Right lung (tissue), 5 donors: ENCODE data around the gene CD83. TPM values are rescaled to one million over a fixed set of nuclear protein-coding genes. Genes with fewer than 3 reads are reported as not detected.

Experiments
- DNase-seq, 2 donors: peaks; one replicate each; pipeline ENCODE4 v3.0.0-alpha.2; 2013
- polyA plus RNA-seq, 5 donors: library from polyadenylated mRNA; unstranded; fragments of 120-200 nt; gene quantifications; one replicate each; pipeline versions ENCODE4 v1.2.1 to v1.2.3, GENCODE V29; 2013; ENCODE audit warnings: inconsistent platforms in 1 of 5, low replicate concordance in 1 of 5; ENCODE audit not compliant: insufficient read length in 5 of 5, insufficient read depth in 1 of 5

Gene CD83
- polyA plus RNA-seq, 5 donors, result 14.1 to 21.4 (median 19.0) TPM

DNA sequence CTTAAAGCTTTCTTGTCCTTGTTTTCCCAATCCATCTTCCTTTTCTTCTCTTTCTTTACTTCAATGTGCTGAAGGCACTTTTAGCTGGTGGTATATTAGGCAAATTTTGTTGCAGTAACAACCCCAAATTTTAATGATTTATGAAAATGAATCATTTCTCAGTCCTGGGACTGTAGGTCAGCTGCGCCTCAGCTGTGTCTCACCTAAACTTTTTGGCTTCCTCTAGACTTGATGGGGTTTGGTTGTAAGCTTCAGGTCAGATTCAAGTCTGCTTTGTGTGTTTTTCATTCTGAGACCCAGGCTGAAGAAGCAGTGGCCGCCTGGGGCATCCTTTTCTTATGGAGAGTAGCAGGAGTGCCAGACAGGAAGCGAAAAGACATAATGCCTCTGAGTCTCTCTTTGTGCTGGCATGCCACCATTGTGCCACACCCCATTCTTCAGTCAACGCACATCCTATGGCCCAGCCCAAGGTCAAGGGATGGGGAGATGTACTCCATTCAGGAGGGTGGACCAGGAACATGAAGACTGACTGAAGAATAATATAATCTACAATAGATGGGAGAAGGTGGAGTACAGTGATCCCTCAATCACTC lies 28.9 kb upstream of the CD83 start:
- DNase-seq, result no peak

DNA sequence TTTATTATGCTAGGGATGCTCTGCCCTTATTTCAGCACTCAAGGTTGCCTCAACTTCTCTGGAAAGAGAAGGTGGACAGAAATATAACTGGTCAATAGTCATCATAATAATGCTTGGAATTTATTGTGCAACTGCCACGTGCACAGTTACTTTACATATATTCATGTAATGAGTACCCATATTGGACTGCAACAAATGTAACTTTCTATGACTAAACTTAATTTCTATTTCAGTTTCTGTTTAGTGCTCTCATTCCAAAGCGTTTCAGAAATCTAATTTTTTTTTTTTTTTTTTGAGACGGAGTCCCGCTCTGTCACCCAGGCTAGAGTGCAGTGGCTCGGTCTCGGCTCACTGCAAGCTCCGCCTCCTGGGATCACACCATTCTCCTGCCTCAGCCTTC lies 28.3 kb upstream of the CD83 start:
- DNase-seq, result no peak

DNA sequence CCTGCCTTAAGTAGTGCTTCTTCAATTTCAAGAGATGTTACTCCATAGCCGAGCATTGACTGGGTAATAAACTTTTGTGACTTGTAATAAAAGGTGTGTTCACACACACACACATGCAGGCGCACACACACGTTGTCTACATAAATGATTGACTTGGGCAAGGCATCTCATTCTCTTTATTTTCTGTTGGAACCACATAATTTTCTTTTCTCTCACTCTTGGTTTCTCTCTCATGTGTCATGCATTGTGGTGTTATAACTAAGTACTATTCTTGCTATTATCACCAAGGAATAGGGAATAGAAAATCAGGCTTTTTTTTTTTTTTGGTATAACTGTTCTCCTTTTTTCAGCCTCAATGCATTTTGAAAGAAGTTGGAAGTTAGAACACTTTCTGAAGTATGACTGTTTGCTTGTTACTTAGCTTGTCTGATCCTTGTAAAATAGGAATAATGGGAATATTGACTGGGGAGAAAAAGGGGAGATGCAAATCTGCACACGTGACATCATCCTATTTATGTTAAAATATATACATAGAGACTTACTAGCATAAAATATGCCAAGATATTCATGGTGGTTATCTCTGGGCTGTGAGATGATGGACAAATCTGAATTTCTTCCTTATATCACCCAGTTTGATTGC lies 26.1 kb upstream of the CD83 start:
- no peak for DNase-seq

DNA sequence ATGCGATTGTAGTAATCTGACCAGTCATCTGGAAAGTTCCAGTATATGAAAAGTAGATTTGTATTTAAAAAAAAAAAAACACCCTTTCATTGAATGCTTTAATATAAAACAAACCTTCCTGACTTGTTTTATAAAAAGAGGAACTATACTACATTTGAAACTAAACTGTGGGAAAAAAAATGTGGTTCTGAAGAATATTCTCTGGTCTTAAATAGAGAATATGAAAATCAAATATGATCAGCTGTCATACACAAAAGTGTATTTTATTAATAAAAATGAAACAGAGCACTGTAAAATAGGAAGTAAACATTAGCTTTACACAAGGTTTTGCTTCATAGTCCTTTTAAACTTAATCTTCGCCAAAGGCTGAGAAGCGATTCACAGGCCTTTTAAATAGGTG lies 25.3 kb upstream of the CD83 start:
- DNase-seq, result no peak

DNA sequence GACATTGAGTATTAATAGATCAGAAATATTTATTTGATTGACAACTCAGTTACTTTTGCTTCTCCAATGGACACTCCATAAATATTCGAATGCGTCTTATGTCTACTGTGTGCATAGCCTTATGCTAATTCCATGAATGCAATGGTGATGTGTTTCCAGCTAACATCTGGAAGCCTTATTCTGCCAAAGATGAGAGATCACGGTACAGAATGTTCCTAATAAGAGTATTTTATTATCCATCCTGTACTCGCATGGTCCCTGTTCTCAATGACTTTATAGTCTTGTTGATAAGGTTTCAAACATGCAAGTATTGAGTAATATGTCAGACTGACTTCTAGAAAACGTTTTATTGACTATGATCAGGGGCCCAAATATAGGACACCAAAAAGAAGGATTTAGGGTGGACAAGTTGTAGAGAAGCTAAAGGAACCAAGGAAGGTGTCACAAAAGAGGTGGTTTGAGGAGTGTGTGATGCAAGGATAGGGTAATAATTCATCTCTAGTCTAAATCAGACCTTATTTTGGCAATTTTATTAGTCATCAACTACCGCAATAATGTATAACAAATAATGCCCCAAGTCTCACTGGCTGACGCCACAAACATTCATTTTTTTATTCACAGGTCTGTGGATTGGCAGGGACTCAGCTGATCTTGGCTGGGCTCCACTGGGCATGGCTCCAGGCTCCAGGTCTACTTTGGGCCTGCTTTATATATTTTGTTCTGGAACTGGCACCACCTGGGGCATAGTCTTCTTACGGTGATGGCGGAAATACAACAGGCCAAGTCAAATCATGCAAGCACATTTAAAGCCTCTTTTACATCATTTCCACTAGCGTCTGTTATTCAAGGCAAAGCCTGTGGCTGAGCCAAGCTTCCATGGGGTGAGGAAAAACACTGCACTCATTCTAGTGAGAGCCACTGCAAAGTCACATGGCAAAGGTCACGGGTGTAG lies 24.5 kb upstream of the CD83 start:
- no peak for DNase-seq

DNA sequence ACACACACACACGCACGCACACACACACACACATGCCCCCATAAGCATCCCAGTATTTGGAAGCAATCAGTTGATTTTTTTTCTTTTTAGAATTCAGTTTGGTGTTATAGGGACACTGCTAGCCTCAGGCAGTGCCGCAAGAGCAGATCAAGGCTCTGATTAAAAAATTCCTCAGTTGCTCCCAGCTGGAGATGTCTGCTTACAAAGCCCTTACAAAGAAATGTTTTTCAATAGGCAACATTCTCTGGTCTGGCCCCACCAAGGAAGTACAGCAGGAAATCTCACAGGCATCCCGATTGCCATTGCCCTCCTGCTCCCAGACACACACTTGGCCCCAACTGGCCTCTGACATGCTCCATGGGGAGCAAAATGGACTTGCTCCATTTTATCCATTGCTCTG lies 22.9 kb upstream of the CD83 start:
- DNase-seq, result no peak

DNA sequence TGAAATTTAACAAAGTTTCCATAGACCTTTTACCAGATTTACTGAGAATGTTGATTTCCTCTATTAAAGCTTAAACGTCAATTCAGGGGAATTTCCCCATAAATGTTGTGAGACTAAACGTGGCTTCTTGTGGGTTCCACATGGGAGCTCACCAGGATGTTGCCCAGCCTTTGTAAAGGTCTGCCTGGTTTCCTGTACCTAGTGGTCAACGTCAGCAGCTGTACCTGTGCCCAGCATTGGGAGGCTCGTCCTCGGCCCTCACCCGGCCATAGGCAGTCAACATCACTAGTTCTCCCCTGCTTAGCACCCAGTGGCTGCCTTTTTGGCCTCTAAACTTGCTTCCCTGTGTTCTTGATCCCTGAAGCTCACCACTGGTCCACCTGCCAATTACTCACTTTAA lies 22.1 kb upstream of the CD83 start:
- DNase-seq, result no peak

DNA sequence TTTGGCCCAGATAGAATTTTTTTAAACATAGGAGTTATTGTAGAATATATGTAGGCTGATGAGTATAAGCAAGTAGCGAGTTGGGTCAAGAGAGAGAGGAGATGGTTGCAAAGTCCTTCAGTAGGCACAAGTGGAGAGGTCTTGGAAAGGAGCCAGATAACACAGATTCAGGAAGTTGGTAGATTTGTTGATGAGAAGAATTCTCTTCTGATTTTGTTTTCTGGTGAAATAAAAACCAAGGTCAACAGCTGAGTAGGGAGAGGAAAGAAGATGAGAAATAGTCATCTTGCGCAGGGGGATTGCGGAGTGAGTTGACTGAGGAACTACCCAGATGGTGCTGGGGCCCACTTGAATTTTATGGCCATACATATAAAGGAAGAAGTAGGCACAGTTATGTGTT lies 17.4 kb upstream of the CD83 start:
- no peak for DNase-seq

DNA sequence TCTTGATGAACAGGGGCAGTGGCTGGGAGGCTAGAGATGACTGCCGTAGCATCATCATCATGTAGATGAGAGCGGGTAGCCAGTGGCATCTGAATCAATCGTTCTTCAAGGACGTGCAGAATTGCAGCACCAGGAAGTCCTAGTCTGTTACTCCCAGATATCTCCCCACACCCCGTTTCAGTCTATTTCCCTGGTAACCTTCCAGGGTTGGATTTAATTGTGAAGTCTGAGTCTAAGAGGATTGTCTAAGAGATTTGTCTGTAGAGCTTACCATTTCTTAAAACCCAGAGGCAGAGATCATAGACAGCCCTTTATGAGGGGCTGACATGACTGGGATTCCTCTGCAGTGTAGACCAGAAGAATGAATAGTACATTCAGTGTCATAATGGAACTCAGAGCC lies 16.6 kb upstream of the CD83 start:
- no peak for DNase-seq

DNA sequence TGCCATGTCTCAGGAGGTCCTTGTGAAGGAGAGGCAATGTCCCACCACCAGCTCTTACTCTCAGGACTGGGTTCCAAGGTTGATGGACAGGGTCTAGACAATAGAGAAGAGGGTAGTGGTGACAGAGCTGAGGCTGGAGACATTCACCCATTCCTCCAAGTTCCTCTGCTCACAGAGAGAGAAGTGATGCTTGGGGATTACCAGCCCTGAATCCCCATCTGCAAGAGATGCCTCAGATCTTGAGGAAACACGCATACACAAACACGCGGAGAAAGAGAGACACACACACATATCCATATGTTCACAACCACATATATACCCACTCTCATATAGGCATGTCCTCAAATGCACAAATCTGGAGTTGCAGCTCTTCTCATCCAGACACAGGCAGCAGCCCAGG lies 15.2 kb upstream of the CD83 start:
- DNase-seq, result no peak

DNA sequence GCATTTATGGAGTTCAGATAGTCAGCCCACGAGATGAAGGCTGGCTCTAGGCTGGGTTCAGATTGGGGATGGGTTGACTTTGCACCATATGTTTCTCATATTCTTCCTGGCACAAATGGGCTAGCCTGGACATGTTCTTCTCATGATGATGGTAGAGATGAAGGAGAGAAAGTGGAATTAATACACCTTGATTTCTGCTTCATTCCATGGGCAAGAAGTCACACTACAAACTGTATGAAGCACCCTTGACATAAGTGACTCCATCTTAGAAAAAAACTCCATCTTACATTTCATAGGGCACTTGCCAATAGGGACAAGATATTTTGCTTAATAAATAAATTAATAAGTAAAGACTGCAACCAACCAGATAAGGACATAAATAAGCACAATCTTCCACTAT lies 12.0 kb upstream of the CD83 start:
- no peak for DNase-seq

DNA sequence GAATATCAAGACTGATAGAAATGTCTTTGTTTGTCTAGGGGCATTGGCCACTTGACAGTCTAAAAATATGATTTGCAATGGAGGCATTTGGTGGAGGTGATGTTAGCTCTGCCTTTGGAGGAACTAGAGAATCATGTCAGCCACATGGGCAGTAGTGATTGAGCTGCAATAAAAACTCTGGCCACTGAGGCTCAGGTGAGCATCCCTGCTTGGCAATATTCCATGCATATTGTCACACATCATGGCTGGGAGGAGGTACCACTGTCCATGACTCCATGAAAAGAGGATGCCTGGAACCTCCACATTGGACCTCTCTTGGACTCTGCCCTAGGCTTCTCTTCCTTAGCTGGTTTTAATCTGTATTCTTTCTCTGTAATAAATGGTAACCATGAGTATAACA lies 10.6 kb upstream of the CD83 start:
- no peak for DNase-seq

DNA sequence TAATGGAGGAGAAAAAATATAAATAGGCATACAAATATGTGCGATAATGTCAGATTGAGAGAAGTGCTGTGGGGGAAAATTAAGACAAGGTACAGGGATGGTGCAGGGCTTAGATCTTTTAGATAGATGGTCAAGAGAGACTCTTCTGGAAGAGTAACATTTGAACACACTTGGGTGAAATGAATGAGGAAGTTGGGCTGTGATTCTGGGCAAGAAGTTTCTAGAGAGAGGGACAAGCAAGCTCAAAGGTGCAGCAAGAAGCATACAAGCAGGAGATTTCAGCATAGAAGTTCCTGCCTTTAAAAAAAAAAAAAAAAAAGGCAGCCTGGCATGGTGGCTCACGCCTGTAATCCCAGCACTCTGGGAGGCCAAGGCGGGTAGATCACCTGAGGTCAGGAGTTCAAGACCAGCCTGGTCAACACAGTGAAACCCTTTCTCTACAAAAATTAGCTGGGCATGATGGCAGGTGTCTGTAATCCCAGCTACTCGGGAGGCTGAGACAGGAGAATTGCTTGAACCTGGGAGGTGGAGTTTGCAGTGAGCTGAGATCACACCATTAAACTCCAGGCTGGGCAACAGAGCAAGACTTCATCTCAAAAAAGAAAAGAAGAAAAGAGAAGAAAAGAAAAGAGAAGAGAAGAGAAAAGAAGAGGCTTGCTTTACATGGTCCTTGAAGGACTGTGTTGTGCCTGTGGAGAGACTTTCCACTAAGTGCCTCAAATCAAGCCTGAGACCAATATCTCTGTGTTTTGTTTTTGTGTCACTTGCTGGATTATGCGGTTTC lies 9.7 kb upstream of the CD83 start:
- DNase-seq, result no peak

DNA sequence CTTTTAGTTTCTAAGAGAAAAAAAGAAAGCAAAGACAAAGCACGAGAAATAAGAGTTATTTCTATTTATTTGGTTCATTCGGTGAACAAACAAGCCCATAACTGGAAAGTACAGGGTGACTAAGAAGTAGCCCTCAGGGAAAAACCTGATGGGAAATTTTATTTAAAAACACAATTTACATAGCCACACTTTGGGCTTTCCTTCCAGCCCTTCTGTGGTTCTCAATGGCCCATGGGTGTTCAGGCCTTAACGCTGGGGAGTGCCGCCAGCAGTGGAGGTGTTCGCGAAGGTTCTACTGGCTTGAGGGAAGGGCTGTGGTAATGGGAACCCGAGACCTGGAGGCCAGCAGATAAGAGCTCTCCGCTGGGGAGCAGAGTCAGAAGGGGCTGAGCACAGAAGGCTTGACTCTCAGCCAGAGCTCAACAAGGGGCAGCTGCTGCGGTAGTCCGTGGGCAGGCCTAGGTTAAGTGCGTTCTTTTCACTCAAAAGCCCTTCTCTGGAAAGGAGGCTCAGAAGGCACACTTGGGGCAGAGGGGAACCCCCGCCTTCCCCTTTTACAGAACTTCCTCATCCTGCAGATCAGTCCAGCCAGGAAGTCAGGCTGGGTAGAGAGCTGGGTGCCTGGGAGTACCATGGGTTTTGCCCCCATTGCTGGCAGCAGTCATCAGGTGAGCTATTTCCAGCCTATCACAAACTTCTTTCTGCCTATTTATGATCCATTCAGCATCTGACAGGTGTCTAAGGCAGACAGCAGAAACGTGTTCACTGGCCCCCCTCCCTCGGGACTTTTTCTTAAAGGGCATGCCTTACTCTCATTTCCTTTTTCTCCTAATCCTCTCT lies 8.8 kb upstream of the CD83 start:
- DNase-seq, result no peak

DNA sequence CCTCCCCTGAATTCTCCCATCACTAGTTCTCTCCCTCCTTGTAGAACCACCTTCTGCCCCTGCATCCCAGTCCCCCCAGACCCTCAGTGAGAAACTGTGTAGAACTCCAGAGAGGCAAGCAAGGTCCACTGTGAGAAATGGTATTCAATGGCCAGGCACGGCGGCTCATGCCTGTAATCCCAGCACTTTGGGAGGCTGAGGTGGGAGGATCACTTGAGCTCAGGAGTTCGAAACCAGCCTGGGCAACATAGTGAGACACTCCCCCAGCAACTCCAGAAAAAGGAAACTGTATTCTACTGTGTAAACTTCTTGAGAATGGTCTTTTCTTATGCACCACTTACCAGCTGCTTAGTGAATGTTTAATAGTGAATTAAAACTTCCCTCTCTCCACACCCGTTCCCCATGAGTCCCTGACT lies 8.2 kb upstream of the CD83 start:
- DNase-seq, result no peak

DNA sequence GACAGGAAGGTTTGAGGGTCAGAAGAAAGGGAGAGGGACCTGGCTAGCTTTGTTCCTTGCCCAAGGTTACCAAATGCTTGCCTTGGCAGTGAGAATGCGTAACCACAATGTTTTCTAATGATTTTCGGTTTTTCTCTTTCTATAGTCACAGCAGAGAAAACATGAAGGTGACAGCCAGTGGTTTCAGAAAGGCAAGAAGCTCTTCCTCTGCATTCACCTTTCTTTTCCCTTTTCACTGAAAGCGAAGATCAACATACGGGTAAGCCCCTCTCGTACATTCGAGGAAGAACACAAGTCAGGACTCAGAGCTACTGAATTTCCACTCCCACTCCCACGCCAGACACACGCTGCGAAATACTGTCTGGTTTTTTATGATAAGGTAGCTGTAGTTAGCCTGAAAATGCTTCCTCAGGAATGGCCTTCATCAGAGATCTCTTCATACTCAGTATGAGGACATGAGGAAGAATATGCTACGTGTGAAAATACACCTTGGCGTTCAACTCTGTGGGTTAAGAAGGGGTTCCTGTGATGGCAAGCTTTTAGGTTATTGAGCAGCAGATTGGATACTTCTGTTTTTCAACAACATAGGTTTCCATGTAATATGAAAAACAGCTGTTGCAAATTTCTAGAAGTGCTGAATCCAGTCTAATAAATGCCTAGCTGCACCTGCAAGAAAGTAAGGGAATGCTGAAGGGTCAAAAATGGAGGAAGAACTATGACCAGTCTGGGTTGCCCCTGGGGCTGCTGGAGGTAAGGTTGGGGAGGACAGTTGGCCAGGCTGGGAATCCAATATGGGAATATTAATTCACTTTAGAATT lies 7.4 kb upstream of the CD83 start:
- DNase-seq, result no peak

DNA sequence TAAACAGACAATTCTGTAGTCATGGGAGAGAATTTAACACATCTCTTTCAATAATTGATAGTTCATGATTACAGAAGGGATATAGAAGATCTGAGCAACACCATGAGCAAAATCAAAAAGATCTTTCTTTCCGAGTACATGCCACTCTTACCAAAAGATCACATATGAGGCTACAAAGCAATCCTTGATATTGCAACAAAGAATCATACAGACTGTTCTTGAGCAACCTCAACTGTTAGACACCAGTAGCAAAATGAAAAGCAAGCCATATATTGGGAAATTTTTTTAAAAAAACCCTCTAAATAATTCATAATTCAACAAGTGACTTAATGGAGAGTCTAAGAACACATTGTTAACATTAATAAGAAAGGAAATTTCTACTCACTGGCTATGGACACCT lies 3.6 kb upstream of the CD83 start:
- DNase-seq, result no peak

DNA sequence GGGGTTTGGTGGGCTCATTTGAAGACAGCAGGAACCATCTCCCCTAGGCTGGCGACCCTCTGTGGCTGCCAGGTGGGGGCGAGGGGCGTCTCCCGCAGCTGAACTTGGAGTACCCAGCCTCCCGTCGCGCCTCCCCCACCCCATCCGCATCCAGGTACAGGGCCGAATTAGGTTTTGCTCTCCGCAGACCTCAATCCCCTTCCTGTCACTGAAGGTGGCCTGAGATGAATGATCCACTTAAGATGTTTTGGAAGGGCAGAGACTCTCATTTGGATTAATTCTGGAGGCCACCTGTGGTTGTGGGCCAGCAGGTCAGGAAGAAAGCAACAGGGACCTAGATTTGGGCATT lies 493 bp downstream of the CD83 start:
- DNase-seq, result no peak

DNA sequence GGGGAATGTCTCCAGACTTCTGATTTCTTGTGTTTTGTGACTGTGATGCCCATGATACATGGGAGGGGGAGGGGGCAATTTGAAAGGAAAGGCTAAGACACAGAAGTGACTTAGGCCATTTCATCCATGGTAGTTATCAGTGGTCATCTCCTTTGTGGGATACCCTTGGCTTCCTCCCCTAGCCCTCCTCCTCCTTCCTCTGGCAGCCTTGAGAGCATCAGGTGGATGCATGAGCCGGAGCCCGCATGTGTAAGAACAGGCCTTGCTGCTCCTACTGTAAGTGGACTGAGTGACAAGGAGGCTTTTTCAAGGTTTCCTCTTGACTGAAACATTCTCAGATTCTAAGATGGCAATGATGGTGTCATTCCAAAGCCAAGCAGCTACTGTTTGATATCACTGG lies 874 bp downstream of the CD83 start:
- DNase-seq, result no peak

DNA sequence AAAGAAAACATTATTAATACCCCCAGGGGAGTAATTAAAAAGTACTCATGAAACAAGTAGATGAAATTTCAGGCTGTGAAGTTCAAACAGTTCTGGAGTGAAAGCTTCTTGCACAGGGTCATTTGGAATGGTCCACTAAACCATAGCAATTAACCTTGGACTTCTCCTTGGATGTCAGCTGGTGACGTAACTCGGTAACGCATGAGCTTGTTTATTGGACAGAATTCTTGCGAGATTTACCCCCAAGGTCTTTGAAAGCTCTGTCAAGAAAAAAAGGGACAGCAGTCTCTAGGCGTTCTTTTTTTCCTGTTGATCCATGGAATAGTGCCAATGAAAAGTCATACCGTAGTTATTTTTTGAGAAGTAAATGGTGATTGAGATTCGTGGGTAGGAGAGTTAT lies 2.2 kb downstream of the CD83 start:
- DNase-seq, result no peak

DNA sequence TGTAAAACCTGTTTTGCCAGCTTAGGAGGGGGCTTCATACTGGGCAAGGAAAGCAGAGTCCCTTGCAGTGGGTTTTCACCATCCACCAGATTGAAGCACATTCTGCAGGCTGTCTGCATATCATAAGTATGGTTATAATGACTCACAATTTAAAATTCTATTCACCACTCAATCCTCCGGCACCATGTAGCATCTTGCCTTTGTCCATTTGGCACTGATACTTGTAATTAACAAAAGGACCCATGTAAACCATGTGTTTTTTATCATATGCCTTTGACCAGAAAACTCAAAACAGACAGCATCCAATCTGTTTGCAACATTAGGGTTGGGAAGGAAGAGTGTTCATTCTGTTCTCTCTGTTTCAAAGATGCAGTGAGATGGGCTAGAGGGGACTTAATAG lies 3.0 kb downstream of the CD83 start:
- DNase-seq, result no peak
